Activated naive CD8-positive, alpha-beta T cell treated with anti-CD3 and anti-CD28 coated beads, Interleukin-2, amount 50 U/mL, for 24 hours (primary cell): ENCODE data around the gene CACNA1G.

Source experiments
- ATAC-seq: fragments of 150-1000 bp; cut with Tn5 transposase; one replicate; pipeline ENCODE4 v1.10.0; 2021
- DNase-seq: peaks from one replicate; pipeline ENCODE4 v3.0.0; 2021
- H3K27ac Mint-ChIP-seq: one replicate; pipeline ENCODE4 v1.8.0; 2021; ENCODE audit warnings: mild to moderate bottlenecking, mixed read lengths
- H3K27me3 Mint-ChIP-seq: one replicate; pipeline ENCODE4 v1.8.0; 2021; ENCODE audit warnings: mixed read lengths
- H3K36me3 Mint-ChIP-seq: one replicate; pipeline ENCODE4 v1.8.0; 2021; ENCODE audit warnings: low read depth, mixed read lengths
- H3K4me1 Mint-ChIP-seq: one replicate; pipeline ENCODE4 v1.8.0; 2021; ENCODE audit warnings: mixed read lengths
- H3K4me3 Mint-ChIP-seq: one replicate; pipeline ENCODE4 v1.8.0; 2021; ENCODE audit warnings: mild to moderate bottlenecking, moderate library complexity, mixed read lengths
- H3K9me3 Mint-ChIP-seq: one replicate; pipeline ENCODE4 v1.8.0; 2021; ENCODE audit warnings: mixed read lengths

Gene CACNA1G

GRCh38 chr17:50562242-50563091 is 2.0 kb downstream of the CACNA1G start:
- Mint-ChIP-seq H3K4me1 (peaks cover 29% of the 10 kb centered on the region), H3K9me3 (no peaks in the 10 kb centered on the region), H3K27ac (no peak overlapping the region), H3K36me3 (no peaks in the 10 kb centered on the region), H3K27me3 (peaks cover 75% of the 10 kb centered on the region), H3K4me3 (no peak overlapping the region)
- peak; percentile 21 for DNase-seq
- no peak for ATAC-seq

- H3K4me1 Mint-ChIP-seq, result peaks cover 29% of the 10 kb centered on the region
- peaks cover 75% of the 10 kb centered on the region for H3K27me3 Mint-ChIP-seq
- no peaks in the 10 kb centered on the region for H3K36me3 Mint-ChIP-seq
- no peaks in the 10 kb centered on the region for H3K9me3 Mint-ChIP-seq
- no peak overlapping the region for H3K27ac Mint-ChIP-seq
- no peak overlapping the region for H3K4me3 Mint-ChIP-seq
- no peak for DNase-seq
- ATAC-seq, result no peak
These were observed 2.6 kb downstream of the CACNA1G start for GRCh38 chr17:50563092-50563511.

GRCh38 chr17:50564916-50565315 is 4.4 kb downstream of the CACNA1G start:
- Mint-ChIP-seq H3K9me3 (no peaks in the 10 kb centered on the region), H3K27me3 (peaks cover 58% of the 10 kb centered on the region), H3K27ac (no peak overlapping the region), H3K36me3 (no peaks in the 10 kb centered on the region), H3K4me3 (no peak overlapping the region), H3K4me1 (peaks cover 14% of the 10 kb centered on the region)
- ATAC-seq (no peak), DNase-seq (no peak)

- Mint-ChIP-seq H3K27me3 (peaks cover 55% of the 10 kb centered on the region), H3K36me3 (no peaks in the 10 kb centered on the region), H3K9me3 (no peaks in the 10 kb centered on the region), H3K4me1 (peaks cover 10% of the 10 kb centered on the region), H3K4me3 (no peak overlapping the region), H3K27ac (no peak overlapping the region)
- no peak for DNase-seq
- ATAC-seq, result no peak
These were observed 5.2 kb downstream of the CACNA1G start for GRCh38 chr17:50565402-50566350.

GRCh38 chr17:50566886-50567285 is 6.4 kb downstream of the CACNA1G start:
- peaks cover 61% of the 10 kb centered on the region for H3K27me3 Mint-ChIP-seq
- no peak overlapping the region for H3K27ac Mint-ChIP-seq
- no peaks in the 10 kb centered on the region for H3K9me3 Mint-ChIP-seq
- no peaks in the 10 kb centered on the region for H3K36me3 Mint-ChIP-seq
- no peak for ATAC-seq
- H3K4me3 Mint-ChIP-seq, result no peak overlapping the region
- H3K4me1 Mint-ChIP-seq, result peaks cover 10% of the 10 kb centered on the region
- no peak for DNase-seq

GRCh38 chr17:50568659-50569058 is 8.1 kb downstream of the CACNA1G start:
- H3K4me1 Mint-ChIP-seq, result peaks cover 6% of the 10 kb centered on the region
- no peaks in the 10 kb centered on the region for H3K36me3 Mint-ChIP-seq
- peaks cover 49% of the 10 kb centered on the region for H3K27me3 Mint-ChIP-seq
- H3K4me3 Mint-ChIP-seq, result no peak overlapping the region
- DNase-seq (no peak), ATAC-seq (no peak)
- no peak overlapping the region for H3K27ac Mint-ChIP-seq
- no peaks in the 10 kb centered on the region for H3K9me3 Mint-ChIP-seq

GRCh38 chr17:50569592-50569991 is 9.1 kb downstream of the CACNA1G start:
- ATAC-seq (no peak), DNase-seq (no peak)
- peaks cover 40% of the 10 kb centered on the region for H3K27me3 Mint-ChIP-seq
- H3K4me1 Mint-ChIP-seq, result peaks cover 6% of the 10 kb centered on the region
- H3K36me3 Mint-ChIP-seq, result no peaks in the 10 kb centered on the region
- no peaks in the 10 kb centered on the region for H3K9me3 Mint-ChIP-seq
- H3K4me3 Mint-ChIP-seq, result no peak overlapping the region
- no peak overlapping the region for H3K27ac Mint-ChIP-seq

GRCh38 chr17:50570032-50570431 is 9.5 kb downstream of the CACNA1G start:
- Mint-ChIP-seq H3K9me3 (no peaks in the 10 kb centered on the region), H3K4me1 (peaks cover 3% of the 10 kb centered on the region), H3K27ac (no peak overlapping the region), H3K36me3 (no peaks in the 10 kb centered on the region), H3K27me3 (peaks cover 36% of the 10 kb centered on the region), H3K4me3 (no peak overlapping the region)
- ATAC-seq, result no peak
- no peak for DNase-seq

GRCh38 chr17:50570528-50570927 is 10.0 kb downstream of the CACNA1G start:
- Mint-ChIP-seq H3K27me3 (peaks cover 32% of the 10 kb centered on the region), H3K27ac (no peak overlapping the region), H3K9me3 (no peaks in the 10 kb centered on the region), H3K36me3 (no peaks in the 10 kb centered on the region), H3K4me1 (peaks cover 1% of the 10 kb centered on the region), H3K4me3 (no peak overlapping the region)
- DNase-seq, result no peak
- ATAC-seq, result no peak

GRCh38 chr17:50571681-50572080 is 11.2 kb downstream of the CACNA1G start:
- Mint-ChIP-seq H3K27ac (no peak overlapping the region), H3K4me3 (no peak overlapping the region), H3K9me3 (no peaks in the 10 kb centered on the region), H3K27me3 (peaks cover 21% of the 10 kb centered on the region), H3K36me3 (no peaks in the 10 kb centered on the region), H3K4me1 (no peaks in the 10 kb centered on the region)
- no peak for DNase-seq
- ATAC-seq, result no peak

GRCh38 chr17:50572541-50572940 is 12.0 kb downstream of the CACNA1G start:
- H3K27ac Mint-ChIP-seq, result no peak overlapping the region
- no peaks in the 10 kb centered on the region for H3K9me3 Mint-ChIP-seq
- H3K4me3 Mint-ChIP-seq, result no peak overlapping the region
- no peaks in the 10 kb centered on the region for H3K36me3 Mint-ChIP-seq
- peaks cover 12% of the 10 kb centered on the region for H3K27me3 Mint-ChIP-seq
- DNase-seq (no peak), ATAC-seq (no peak)
- no peaks in the 10 kb centered on the region for H3K4me1 Mint-ChIP-seq

- DNase-seq, result no peak
- Mint-ChIP-seq H3K4me1 (no peaks in the 10 kb centered on the region), H3K9me3 (no peaks in the 10 kb centered on the region), H3K27ac (no peak overlapping the region), H3K4me3 (no peak overlapping the region), H3K36me3 (no peaks in the 10 kb centered on the region), H3K27me3 (peaks cover 7% of the 10 kb centered on the region)
- no peak for ATAC-seq
These were observed 13.5 kb downstream of the CACNA1G start for GRCh38 chr17:50573866-50574611.

GRCh38 chr17:50575581-50576210 is 15.2 kb downstream of the CACNA1G start:
- Mint-ChIP-seq H3K36me3 (no peaks in the 10 kb centered on the region), H3K4me3 (no peak overlapping the region), H3K27ac (no peak overlapping the region), H3K4me1 (no peaks in the 10 kb centered on the region), H3K9me3 (no peaks in the 10 kb centered on the region), H3K27me3 (peaks cover 7% of the 10 kb centered on the region)
- DNase-seq (peak; percentile 17), ATAC-seq (no peak)

- no peak for ATAC-seq
These were observed 16.3 kb downstream of the CACNA1G start for GRCh38 chr17:50576864-50577263.

More at GRCh38 chr17:50576864-50577263, 16.3 kb downstream of the CACNA1G start:
- Mint-ChIP-seq H3K27me3 (peaks cover 9% of the 10 kb centered on the region), H3K9me3 (no peaks in the 10 kb centered on the region), H3K4me1 (no peaks in the 10 kb centered on the region), H3K4me3 (no peak overlapping the region), H3K27ac (no peak overlapping the region), H3K36me3 (no peaks in the 10 kb centered on the region)
- DNase-seq, result no peak
